ENCODE results near the gene DNTT.

DNA sequence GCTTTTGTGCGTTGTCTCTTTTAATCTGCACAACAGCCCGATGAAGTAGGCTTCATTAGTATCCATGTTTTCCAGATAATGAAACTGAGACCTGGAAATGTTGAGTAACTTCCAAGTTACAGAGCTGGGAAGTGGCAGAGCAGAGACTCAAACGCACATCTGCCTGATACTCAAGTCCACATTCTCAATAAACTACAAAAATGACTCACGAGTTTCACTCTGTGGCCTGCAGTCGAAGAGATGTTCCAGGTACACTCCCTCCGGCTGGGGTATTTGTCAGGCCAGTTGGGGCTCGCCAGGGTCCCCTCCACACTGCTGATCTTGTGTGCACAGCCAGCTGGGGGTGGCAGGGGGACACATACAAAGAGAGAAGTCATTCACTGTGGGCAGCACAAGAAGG, 72.2 kb downstream of the DNTT start:
- TF ChIP-seq EZH2phosphoT487 (IDR thresholded peaks at IDR 0.05; ENCODE audit: unreplicated experiment) (no peak), POLR2AphosphoS5 (IDR thresholded peaks at IDR 0.05; ENCODE audit: low read depth) (no peak), EZH2 (IDR thresholded peaks at IDR 0.05; ENCODE audit: low read depth, unreplicated experiment) (no peak), CREB1 (CRISPR knock-in tag; IDR thresholded peaks at IDR 0.05; ENCODE audit: low read depth) (no peak), JUNB (IDR thresholded peaks at IDR 0.05; ENCODE audit: unreplicated experiment) (no peak), ZNF331 (CRISPR knock-in tag; IDR thresholded peaks at IDR 0.05; ENCODE audit: low read depth) (no peak)
- TF ChIP-seq, protein P1, sequence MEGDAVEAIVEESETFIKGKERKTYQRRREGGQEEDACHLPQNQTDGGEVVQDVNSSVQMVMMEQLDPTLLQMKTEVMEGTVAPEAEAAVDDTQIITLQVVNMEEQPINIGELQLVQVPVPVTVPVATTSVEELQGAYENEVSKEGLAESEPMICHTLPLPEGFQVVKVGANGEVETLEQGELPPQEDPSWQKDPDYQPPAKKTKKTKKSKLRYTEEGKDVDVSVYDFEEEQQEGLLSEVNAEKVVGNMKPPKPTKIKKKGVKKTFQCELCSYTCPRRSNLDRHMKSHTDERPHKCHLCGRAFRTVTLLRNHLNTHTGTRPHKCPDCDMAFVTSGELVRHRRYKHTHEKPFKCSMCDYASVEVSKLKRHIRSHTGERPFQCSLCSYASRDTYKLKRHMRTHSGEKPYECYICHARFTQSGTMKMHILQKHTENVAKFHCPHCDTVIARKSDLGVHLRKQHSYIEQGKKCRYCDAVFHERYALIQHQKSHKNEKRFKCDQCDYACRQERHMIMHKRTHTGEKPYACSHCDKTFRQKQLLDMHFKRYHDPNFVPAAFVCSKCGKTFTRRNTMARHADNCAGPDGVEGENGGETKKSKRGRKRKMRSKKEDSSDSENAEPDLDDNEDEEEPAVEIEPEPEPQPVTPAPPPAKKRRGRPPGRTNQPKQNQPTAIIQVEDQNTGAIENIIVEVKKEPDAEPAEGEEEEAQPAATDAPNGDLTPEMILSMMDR (conservative IDR thresholded peaks at IDR 0.05; ENCODE audit: low read depth in 2 of 2): no peak
- TF ChIP-seq, protein P2, sequence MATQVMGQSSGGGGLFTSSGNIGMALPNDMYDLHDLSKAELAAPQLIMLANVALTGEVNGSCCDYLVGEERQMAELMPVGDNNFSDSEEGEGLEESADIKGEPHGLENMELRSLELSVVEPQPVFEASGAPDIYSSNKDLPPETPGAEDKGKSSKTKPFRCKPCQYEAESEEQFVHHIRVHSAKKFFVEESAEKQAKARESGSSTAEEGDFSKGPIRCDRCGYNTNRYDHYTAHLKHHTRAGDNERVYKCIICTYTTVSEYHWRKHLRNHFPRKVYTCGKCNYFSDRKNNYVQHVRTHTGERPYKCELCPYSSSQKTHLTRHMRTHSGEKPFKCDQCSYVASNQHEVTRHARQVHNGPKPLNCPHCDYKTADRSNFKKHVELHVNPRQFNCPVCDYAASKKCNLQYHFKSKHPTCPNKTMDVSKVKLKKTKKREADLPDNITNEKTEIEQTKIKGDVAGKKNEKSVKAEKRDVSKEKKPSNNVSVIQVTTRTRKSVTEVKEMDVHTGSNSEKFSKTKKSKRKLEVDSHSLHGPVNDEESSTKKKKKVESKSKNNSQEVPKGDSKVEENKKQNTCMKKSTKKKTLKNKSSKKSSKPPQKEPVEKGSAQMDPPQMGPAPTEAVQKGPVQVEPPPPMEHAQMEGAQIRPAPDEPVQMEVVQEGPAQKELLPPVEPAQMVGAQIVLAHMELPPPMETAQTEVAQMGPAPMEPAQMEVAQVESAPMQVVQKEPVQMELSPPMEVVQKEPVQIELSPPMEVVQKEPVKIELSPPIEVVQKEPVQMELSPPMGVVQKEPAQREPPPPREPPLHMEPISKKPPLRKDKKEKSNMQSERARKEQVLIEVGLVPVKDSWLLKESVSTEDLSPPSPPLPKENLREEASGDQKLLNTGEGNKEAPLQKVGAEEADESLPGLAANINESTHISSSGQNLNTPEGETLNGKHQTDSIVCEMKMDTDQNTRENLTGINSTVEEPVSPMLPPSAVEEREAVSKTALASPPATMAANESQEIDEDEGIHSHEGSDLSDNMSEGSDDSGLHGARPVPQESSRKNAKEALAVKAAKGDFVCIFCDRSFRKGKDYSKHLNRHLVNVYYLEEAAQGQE (IDR thresholded peaks at IDR 0.05; ENCODE audit: unreplicated experiment): no peak
- TF ChIP-seq, protein P3, sequence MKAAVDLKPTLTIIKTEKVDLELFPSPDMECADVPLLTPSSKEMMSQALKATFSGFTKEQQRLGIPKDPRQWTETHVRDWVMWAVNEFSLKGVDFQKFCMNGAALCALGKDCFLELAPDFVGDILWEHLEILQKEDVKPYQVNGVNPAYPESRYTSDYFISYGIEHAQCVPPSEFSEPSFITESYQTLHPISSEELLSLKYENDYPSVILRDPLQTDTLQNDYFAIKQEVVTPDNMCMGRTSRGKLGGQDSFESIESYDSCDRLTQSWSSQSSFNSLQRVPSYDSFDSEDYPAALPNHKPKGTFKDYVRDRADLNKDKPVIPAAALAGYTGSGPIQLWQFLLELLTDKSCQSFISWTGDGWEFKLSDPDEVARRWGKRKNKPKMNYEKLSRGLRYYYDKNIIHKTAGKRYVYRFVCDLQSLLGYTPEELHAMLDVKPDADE (IDR thresholded peaks at IDR 0.05): no peak

Measured in GM23338 (cell line).